Measurements from ENCODE around the gene SUGP2. TPM values are rescaled to one million over a fixed set of nuclear protein-coding genes. Genes with fewer than 3 reads are reported as not detected.

The SUGP2 gene
- total and polyA plus RNA-seq, 9 of the 15 experiments (the other 6 are each of a cell fraction or from before 2014, with no cell fraction given): 13.1 to 101 (median 63.1) TPM

DNA sequence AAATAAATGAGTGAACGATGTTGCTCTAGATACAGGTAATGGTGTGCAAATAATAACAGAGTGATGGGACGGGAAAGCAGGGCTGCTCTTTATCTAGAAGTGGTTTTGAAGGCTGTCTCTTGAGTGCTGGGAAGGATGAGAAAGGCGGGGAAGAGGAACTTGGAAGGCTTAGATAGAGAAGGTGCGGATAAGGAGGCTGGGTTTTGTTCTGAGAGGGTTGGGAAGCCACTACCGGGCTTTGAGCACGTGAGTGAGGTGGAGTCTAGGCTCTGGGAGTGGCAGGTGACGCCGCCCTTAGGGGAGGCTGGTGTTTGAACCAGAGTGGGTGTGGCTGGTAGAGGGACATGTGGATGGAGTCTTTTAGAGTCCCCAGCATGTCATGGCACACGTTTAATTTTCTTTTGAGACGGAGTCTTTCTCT is 897 bp upstream of the SUGP2 start (continued):
- no peak for TF ChIP-seq CBFB (CRISPR knock-in tag; IDR thresholded peaks at IDR 0.05)
- TF ChIP-seq, protein P1, sequence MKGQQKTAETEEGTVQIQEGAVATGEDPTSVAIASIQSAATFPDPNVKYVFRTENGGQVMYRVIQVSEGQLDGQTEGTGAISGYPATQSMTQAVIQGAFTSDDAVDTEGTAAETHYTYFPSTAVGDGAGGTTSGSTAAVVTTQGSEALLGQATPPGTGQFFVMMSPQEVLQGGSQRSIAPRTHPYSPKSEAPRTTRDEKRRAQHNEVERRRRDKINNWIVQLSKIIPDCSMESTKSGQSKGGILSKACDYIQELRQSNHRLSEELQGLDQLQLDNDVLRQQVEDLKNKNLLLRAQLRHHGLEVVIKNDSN (CRISPR knock-in tag; IDR thresholded peaks at IDR 0.05): peak; percentile 86
- TF ChIP-seq POLR2AphosphoS5 (IDR thresholded peaks at IDR 0.05; ENCODE audit: control insufficient read depth, insufficient read depth, low read depth, low read length): peak; percentile 37; the same call in 1 of the 2 replicates
- no peak for TF ChIP-seq POLR3A (IDR thresholded peaks at IDR 0.05; ENCODE audit: borderline replicate concordance, extremely low read depth, insufficient read depth, insufficient read length)
- TF ChIP-seq, protein P2, sequence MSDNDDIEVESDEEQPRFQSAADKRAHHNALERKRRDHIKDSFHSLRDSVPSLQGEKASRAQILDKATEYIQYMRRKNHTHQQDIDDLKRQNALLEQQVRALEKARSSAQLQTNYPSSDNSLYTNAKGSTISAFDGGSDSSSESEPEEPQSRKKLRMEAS (CRISPR knock-in tag; IDR thresholded peaks at IDR 0.05): no peak; the same call in 1 of the 2 replicates
- peak; percentile 45 for TF ChIP-seq TAF1 (IDR thresholded peaks at IDR 0.05; ENCODE audit: control insufficient read depth, extremely low read depth, insufficient read depth, low read length, severe bottlenecking)
- TF ChIP-seq ZNF586 (CRISPR knock-in tag; conservative IDR thresholded peaks at IDR 0.05): no peak
- peak; percentile 74; the same call in 1 of the 2 replicates for TF ChIP-seq DPF2 (IDR thresholded peaks at IDR 0.05)
- TF ChIP-seq ELF4 (CRISPR knock-in tag; IDR thresholded peaks at IDR 0.05): peak; percentile 64; the same call in 1 of the 2 replicates
- TF ChIP-seq MIER1 (IDR thresholded peaks at IDR 0.05; ENCODE audit: low read depth): peak; percentile 4; the same call in 1 of the 2 replicates
- TF ChIP-seq MBD2 (IDR thresholded peaks at IDR 0.05; ENCODE audit: borderline replicate concordance, low read depth): 0 out of 2 replicates have a peak, but pooled peaks have one; percentile 19
- TF ChIP-seq SRF (CRISPR knock-in tag; IDR thresholded peaks at IDR 0.05): peak in 1 of 2 experiments; percentile 71; a peak in 1 of 4 replicates
- TF ChIP-seq MYC (IDR thresholded peaks at IDR 0.05; ENCODE audit: low read depth, low read length): peak; percentile 68
- no peak for TF ChIP-seq MYC (CRISPR knock-in tag; IDR thresholded peaks at IDR 0.05; ENCODE audit: borderline replicate concordance, low read depth)
- peak; percentile 44; the same call in 1 of the 2 replicates for TF ChIP-seq CTBP1 (IDR thresholded peaks at IDR 0.05; ENCODE audit: borderline replicate concordance)
- TF ChIP-seq POLR2A (conservative IDR thresholded peaks at IDR 0.05): peak; percentile 85
- TF ChIP-seq LEF1 (IDR thresholded peaks at IDR 0.05): peak; percentile 66; the same call in 1 of the 2 replicates
- peak; percentile 34; the same call in 1 of the 2 replicates for TF ChIP-seq GABPA (tag; conservative IDR thresholded peaks at IDR 0.05; ENCODE audit: low read depth)
- TF ChIP-seq KAT7 (CRISPR knock-in tag; IDR thresholded peaks at IDR 0.05; ENCODE audit: borderline replicate concordance): peak; percentile 56; the same call in 1 of the 2 replicates
- TF ChIP-seq NBN (IDR thresholded peaks at IDR 0.05; ENCODE audit: low read depth): peak; percentile 63; the same call in 1 of the 2 replicates
- TF ChIP-seq, protein P3, sequence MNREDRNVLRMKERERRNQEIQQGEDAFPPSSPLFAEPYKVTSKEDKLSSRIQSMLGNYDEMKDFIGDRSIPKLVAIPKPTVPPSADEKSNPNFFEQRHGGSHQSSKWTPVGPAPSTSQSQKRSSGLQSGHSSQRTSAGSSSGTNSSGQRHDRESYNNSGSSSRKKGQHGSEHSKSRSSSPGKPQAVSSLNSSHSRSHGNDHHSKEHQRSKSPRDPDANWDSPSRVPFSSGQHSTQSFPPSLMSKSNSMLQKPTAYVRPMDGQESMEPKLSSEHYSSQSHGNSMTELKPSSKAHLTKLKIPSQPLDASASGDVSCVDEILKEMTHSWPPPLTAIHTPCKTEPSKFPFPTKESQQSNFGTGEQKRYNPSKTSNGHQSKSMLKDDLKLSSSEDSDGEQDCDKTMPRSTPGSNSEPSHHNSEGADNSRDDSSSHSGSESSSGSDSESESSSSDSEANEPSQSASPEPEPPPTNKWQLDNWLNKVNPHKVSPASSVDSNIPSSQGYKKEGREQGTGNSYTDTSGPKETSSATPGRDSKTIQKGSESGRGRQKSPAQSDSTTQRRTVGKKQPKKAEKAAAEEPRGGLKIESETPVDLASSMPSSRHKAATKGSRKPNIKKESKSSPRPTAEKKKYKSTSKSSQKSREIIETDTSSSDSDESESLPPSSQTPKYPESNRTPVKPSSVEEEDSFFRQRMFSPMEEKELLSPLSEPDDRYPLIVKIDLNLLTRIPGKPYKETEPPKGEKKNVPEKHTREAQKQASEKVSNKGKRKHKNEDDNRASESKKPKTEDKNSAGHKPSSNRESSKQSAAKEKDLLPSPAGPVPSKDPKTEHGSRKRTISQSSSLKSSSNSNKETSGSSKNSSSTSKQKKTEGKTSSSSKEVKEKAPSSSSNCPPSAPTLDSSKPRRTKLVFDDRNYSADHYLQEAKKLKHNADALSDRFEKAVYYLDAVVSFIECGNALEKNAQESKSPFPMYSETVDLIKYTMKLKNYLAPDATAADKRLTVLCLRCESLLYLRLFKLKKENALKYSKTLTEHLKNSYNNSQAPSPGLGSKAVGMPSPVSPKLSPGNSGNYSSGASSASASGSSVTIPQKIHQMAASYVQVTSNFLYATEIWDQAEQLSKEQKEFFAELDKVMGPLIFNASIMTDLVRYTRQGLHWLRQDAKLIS (CRISPR knock-in tag; IDR thresholded peaks at IDR 0.05): 0 out of 2 replicates have a peak, but pooled peaks have one; percentile 35
- TF ChIP-seq CREM (IDR thresholded peaks at IDR 0.05; ENCODE audit: low read depth): peak; percentile 63
- peak; percentile 39 for TF ChIP-seq TBP (optimal IDR thresholded peaks at IDR 0.05; ENCODE audit: low read depth, low read length)

Data from K562 (cell line).